Activated CD8-positive, alpha-beta memory T cell treated with anti-CD3 and anti-CD28 coated beads, Interleukin-2, amount 10 ng/mL, durations not matched to agents 7 days and 5 days (primary cell): ENCODE results near the gene LMX1B. TPM values are rescaled to one million over a fixed set of nuclear protein-coding genes. Genes with fewer than 3 reads are reported as not detected.

Source experiments
- ATAC-seq: fragments of 150-1000 bp; cut with Tn5 transposase; one replicate; pipeline ENCODE4 v1.10.0; 2021; ENCODE audit warnings: moderate library complexity
- CTCF ChIA-PET: fragments of 350-600 bp; sonication (Branson Sonifier 250); formaldehyde crosslinking; loops from one replicate; lab custom pipeline; 2021; ENCODE audit warnings: antibody characterized with exemption; lab: Charles Lee
- DNase-seq: peaks from one replicate; pipeline ENCODE4 v3.0.0-alpha.2; 2020
- H3K27ac Mint-ChIP-seq: one replicate; pipeline ENCODE4 v1.8.0; 2021; ENCODE audit warnings: mild to moderate bottlenecking, mixed read lengths
- H3K27me3 Mint-ChIP-seq: one replicate; pipeline ENCODE4 v1.8.0; 2021; ENCODE audit warnings: mixed read lengths
- H3K36me3 Mint-ChIP-seq: one replicate; pipeline ENCODE4 v1.8.0; 2021; ENCODE audit warnings: mild to moderate bottlenecking, mixed read lengths
- H3K4me1 Mint-ChIP-seq: one replicate; pipeline ENCODE4 v1.8.0; 2021; ENCODE audit warnings: mixed read lengths
- H3K4me3 Mint-ChIP-seq: one replicate; pipeline ENCODE4 v1.8.0; 2021; ENCODE audit warnings: mild to moderate bottlenecking, moderate library complexity, mixed read lengths
- H3K9me3 Mint-ChIP-seq: one replicate; pipeline ENCODE4 v1.8.0; 2022; ENCODE audit warnings: low read depth, mixed read lengths
- total RNA-seq, 2 experiments: library from RNA; stranded (reverse); gene quantifications; one replicate each; pipeline ENCODE4 v1.2.3, GENCODE V29; 2021

Gene LMX1B
- total RNA-seq, 2 experiments from 2014 or later = not detected

DNA sequence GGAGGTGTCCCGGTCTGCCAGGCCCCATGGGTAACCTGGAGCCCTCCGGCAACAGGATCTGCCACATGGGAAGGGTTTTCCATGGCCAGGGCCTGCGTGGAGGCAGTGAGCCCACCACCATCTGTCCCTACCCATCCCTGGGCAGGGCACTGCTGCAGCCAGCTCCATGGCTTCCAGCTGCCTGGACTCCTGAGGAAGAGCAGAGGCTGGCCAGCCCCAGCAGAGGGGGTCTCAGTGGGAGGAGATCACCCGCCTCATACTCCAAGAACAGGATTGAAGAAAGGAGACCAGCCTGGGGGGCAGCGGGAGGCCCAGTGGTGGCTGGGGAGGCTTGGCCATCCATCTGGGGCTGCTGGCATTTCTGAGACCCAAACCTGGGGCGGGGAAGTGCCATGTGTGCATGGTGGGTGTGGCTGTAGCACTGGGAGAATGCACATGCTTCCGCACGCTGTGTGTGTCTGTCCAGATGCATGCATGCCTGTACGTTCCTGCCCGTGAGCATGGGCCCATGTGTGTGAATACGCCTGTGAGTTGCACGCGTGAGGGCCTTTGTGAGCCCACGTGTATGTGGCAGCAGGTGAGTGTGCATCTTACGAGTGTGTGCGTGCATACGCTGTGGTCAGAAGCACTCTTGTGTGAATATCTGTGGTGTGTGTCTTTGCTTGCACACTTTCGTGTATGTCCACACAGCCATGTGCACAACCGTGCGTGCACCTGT lies 78.5 kb downstream of the LMX1B start:
- peaks cover 11% of the 10 kb centered on the region for H3K27me3 Mint-ChIP-seq
- no peaks in the 10 kb centered on the region for H3K4me1 Mint-ChIP-seq
- no peak overlapping the region for H3K27ac Mint-ChIP-seq
- CTCF ChIA-PET = interaction anchor here (2.1 to 2.7 kb wide), 2 partner anchors 14 kb away, joined by 10 to 31 read pairs; no protein-coding TSS in a partner anchor
- DNase-seq (no peak), ATAC-seq (no peak)
- no peaks in the 10 kb centered on the region for H3K36me3 Mint-ChIP-seq
- no peak overlapping the region for H3K4me3 Mint-ChIP-seq
- no peaks in the 10 kb centered on the region for H3K9me3 Mint-ChIP-seq

DNA sequence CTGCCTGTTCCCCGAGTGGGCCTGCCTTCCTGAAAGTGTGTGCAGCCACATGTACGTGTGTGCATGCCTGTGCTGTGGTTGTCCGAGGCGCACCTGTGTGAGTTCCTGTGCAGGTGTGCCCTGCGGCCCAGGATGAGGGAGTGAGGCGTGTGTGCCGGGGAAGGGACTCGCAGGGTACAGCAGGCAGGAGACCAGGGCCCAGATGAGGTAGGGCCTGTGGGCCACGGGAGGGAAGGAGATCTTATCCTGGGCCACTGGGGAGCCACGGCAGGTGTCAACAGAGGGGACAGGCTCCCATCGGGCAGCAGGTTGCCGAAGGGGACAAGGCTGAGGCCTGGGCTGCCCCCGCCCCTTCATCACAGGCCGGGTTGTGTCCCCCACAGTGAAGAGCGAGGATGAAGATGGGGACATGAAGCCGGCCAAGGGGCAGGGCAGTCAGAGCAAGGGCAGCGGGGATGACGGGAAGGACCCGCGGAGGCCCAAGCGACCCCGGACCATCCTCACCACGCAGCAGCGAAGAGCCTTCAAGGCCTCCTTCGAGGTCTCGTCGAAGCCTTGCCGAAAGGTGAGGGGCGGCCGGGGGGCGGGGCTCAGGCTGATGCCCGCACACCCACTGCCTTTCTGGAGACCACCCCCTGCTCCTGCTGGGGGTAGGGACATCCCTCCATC lies 79.2 kb downstream of the LMX1B start:
- H3K36me3 Mint-ChIP-seq = no peaks in the 10 kb centered on the region

DNA sequence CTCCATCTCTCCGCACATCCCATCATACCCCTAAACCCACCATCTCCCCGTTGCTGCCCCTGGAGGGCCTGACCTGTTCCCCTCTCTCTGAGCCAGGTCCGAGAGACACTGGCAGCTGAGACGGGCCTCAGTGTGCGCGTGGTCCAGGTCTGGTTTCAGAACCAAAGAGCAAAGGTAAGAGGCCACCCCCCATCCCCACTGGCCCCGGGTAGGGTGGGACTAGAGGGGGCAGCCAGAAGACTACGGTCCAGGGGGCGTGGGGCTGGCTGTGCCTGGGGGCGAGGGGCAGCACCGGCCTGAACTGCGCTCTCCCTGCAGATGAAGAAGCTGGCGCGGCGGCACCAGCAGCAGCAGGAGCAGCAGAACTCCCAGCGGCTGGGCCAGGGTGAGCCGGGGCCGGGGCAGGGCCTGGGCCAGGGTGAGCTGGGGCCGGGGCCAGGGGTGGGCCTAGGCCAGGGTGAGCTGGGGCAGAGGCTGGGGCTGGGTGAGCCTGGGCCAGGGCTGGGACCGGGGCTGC lies 79.8 kb downstream of the LMX1B start:
- H3K27me3 Mint-ChIP-seq = peaks cover 8% of the 10 kb centered on the region
- ATAC-seq = no peak
- H3K4me3 Mint-ChIP-seq = no peak overlapping the region
- no peak overlapping the region for H3K27ac Mint-ChIP-seq
- no peaks in the 10 kb centered on the region for H3K9me3 Mint-ChIP-seq
- H3K36me3 Mint-ChIP-seq = no peaks in the 10 kb centered on the region
- H3K4me1 Mint-ChIP-seq = no peaks in the 10 kb centered on the region
- CTCF ChIA-PET = interaction anchor here (1.0 kb wide), 1 partner anchor 9 kb away, joined by 3 read pairs; no protein-coding TSS in a partner anchor
- no peak for DNase-seq

More for the DNA sequence above, 79.2 kb downstream of the LMX1B start:
- H3K9me3 Mint-ChIP-seq = no peaks in the 10 kb centered on the region
- ATAC-seq (no peak), DNase-seq (no peak)
- no peaks in the 10 kb centered on the region for H3K4me1 Mint-ChIP-seq
- H3K27ac Mint-ChIP-seq = no peak overlapping the region
- CTCF ChIA-PET = interaction anchor here (1.0 kb wide), 1 partner anchor 10 kb away, joined by 3 read pairs; no protein-coding TSS in a partner anchor
- H3K4me3 Mint-ChIP-seq = no peak overlapping the region
- H3K27me3 Mint-ChIP-seq = peaks cover 8% of the 10 kb centered on the region

DNA sequence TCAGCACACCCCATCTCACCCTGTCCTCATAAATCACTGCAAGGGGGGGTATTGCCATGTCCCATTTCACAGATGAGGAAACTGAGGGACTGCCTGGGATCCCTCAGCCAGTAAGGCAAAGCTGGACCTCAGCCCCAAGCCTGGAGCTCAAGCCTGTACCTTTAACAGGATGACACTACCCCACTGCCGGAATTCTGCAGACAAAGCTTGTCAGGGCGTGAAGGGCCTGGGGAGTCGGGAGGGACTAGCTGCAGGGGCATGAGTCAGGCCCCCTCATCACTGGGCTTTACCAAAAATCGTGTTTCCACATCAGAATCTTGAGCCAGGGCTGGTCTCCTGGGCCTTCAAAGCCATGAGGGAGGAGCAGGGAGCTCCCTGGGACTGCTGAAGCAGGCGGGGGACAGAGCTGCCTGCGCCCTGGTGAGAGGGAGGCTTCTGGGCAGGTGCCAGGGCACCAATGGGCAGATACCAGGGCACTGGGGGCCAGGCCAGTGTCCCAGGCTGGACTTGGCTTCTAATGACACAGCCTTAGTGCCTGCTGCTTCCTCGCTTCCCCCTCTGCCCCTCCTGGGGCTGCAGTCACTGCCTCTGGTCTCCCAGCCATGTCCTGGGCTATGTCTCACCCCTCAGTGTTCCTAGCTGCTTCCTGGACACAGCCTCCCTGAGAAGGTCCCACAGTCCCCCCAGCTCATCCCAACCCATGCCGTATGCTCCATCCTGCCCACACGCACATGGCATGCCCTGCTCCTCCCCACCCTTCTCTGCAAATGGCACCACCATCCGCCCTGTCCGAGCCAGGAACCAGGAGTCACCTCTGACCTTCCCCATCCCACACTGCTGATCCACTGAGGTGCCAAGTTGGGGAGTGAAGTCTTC lies 80.7 kb downstream of the LMX1B start:
- CTCF ChIA-PET = interaction anchor here (0.8 to 4.2 kb wide), 3 partner anchors 8 to 88 kb away, joined by 3 to 22 read pairs (median 4); no protein-coding TSS in a partner anchor
- Mint-ChIP-seq H3K36me3 (no peaks in the 10 kb centered on the region), H3K4me3 (no peak overlapping the region), H3K4me1 (no peaks in the 10 kb centered on the region), H3K9me3 (no peaks in the 10 kb centered on the region), H3K27ac (no peak overlapping the region), H3K27me3 (peaks cover 6% of the 10 kb centered on the region)
- ATAC-seq (no peak), DNase-seq (no peak)

DNA sequence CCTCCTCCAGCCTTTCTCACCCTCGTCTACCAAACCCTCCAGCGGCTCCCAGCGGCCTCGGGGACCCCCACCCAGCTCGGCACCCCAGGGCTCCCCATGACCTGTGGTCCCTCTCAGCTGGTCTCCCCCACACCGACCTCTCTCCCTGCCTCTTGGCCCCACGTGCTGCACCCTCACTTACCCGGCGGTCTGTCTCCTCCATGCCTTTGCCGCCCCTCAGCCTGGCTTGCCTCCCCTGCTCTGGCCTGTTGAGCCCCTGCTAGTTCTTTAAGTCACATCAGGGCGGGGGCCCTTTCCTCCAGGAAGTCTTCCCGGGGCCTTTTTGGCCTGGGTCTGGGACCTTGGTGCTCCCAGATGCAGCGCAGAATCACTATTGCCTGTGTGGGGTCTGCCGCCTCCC lies 81.5 kb downstream of the LMX1B start:
- Mint-ChIP-seq H3K9me3 (no peaks in the 10 kb centered on the region), H3K4me1 (no peaks in the 10 kb centered on the region), H3K27ac (no peak overlapping the region), H3K4me3 (no peak overlapping the region), H3K36me3 (no peaks in the 10 kb centered on the region), H3K27me3 (peaks cover 2% of the 10 kb centered on the region)
- ATAC-seq = no peak
- CTCF ChIA-PET = interaction anchor here (4.2 kb wide), 1 partner anchor 11 kb away, joined by 22 read pairs; no protein-coding TSS in a partner anchor
- no peak for DNase-seq

DNA sequence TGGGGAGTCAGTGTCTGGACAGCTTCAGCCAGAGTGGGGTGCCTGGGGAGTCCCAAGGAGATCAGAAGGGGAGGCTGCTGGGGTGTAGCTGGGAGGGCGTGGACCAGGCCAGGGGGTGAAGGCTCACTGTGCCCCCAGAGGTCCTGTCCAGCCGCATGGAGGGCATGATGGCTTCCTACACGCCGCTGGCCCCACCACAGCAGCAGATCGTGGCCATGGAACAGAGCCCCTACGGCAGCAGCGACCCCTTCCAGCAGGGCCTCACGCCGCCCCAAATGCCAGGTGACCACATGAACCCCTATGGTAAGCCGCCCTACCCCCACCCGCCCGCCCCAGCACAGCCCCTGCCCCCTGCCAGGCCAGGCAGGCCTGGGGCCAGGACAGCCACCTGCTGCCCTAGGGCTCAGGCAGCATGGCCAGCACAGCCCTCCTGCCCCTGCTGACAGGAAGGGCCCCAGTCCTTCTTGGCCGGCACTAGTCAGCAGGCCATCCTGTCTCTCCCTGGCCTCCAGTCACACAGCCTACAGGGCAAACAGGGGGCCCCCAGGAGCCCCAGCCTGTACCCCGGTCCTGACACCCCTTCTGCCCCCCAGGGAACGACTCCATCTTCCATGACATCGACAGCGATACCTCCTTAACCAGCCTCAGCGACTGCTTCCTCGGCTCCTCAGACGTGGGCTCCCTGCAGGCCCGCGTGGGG lies 82.1 kb downstream of the LMX1B start:
- Mint-ChIP-seq H3K4me3 (no peak overlapping the region), H3K27me3 (no peaks in the 10 kb centered on the region), H3K4me1 (no peaks in the 10 kb centered on the region), H3K36me3 (no peaks in the 10 kb centered on the region), H3K9me3 (no peaks in the 10 kb centered on the region), H3K27ac (no peak overlapping the region)
- CTCF ChIA-PET = interaction anchor here (4.2 kb wide), 1 partner anchor 10 kb away, joined by 22 read pairs; no protein-coding TSS in a partner anchor
- ATAC-seq (no peak), DNase-seq (no peak)

DNA sequence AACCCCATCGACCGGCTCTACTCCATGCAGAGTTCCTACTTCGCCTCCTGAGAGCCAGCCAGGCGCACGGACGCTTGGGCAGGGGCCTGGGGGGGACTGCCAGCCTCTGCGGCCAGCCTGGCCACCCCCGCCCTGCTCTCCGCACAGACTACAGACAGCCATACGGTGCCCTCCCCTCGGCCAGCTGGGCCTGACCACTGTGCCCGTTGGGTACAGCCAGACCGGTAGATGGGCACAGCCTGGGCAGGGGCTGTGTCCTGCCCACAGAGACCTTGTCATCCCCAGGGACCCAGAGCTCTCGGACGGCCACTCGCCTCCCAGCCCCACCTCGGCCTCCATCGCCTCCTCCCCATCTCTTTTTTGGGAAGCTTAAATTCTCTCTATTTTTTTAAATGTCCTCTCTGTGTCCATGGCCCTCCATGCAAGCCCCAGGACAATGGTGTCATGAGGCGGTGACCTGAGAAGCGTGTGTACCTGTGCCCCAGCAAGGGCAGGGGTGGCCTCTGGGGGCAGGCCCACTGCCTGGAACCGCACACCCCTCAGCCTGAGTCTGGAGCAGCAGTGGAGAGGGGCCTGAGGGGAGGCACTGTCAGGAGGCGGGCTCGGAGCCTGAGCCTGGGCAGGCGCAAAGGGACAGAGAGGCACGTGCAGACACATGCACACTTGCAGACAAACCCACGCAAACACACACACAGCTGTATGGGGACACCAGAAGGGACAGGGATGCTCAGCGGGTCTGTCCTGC lies 82.8 kb downstream of the LMX1B start:
- no peak overlapping the region for H3K4me3 Mint-ChIP-seq

DNA sequence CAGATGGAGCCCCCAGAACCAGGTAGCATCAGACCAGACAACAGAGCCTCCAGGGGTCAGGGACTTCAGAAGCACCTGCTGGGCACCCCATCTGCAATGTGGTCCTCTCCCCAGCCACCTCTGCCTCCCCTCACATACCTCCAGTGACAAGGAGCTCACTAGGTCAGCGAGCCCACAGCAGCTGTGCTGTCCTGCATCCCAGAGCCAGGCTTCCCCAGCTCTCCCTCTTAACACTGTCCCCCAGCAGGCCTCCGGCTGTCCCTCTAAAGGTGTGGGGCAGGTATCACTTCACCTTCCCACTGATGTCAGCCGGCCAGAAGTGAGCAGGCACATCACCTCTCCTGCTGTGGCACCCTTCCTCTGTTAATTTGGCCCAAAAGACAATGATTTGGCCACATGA lies 83.6 kb downstream of the LMX1B start:
- ATAC-seq = no peak
- H3K4me1 Mint-ChIP-seq = no peaks in the 10 kb centered on the region
- no peak for DNase-seq
- peaks cover 7% of the 10 kb centered on the region for H3K27me3 Mint-ChIP-seq
- CTCF ChIA-PET = interaction anchor here (1.3 to 4.2 kb wide), 2 partner anchors 8 to 13 kb away, joined by 3 to 22 read pairs; no protein-coding TSS in a partner anchor
- no peaks in the 10 kb centered on the region for H3K36me3 Mint-ChIP-seq
- no peak overlapping the region for H3K27ac Mint-ChIP-seq
- H3K4me3 Mint-ChIP-seq = no peak overlapping the region
- H3K9me3 Mint-ChIP-seq = no peaks in the 10 kb centered on the region

More for the DNA sequence above, 82.8 kb downstream of the LMX1B start:
- no peaks in the 10 kb centered on the region for H3K9me3 Mint-ChIP-seq
- H3K27me3 Mint-ChIP-seq = peaks cover under 1% of the 10 kb centered on the region
- CTCF ChIA-PET = interaction anchor here (1.3 to 4.2 kb wide), 2 partner anchors 9 to 14 kb away, joined by 3 to 22 read pairs; no protein-coding TSS in a partner anchor
- H3K36me3 Mint-ChIP-seq = no peaks in the 10 kb centered on the region
- ATAC-seq (no peak), DNase-seq (no peak)
- no peaks in the 10 kb centered on the region for H3K4me1 Mint-ChIP-seq
- H3K27ac Mint-ChIP-seq = no peak overlapping the region

DNA sequence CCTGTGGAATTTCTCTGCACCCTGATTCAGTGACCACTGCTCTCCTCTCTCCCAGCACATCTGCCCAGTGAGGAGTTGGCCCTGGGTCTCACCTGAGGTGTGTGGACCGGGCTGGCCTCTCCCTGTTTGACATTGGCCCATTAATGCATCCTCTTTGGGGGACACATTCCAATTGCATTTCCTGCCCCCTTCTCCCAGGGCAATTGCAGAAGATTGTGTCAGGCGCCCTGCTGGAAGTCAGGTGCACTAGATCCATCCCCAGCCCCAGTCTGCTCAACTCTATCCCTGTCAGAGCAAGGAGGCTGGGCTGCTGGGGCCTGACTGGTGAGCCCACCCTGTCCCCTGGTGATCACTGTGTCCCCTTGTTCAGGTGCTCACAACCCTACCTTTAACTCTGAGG lies 84.5 kb downstream of the LMX1B start:
- ATAC-seq = no peak
- Mint-ChIP-seq H3K9me3 (no peaks in the 10 kb centered on the region), H3K27me3 (peaks cover 10% of the 10 kb centered on the region), H3K4me1 (no peaks in the 10 kb centered on the region), H3K27ac (no peak overlapping the region), H3K4me3 (no peak overlapping the region), H3K36me3 (no peaks in the 10 kb centered on the region)
- CTCF ChIA-PET = interaction anchor here (1.3 to 4.2 kb wide), 2 partner anchors 8 to 12 kb away, joined by 3 to 22 read pairs; no protein-coding TSS in a partner anchor
- no peak for DNase-seq

DNA sequence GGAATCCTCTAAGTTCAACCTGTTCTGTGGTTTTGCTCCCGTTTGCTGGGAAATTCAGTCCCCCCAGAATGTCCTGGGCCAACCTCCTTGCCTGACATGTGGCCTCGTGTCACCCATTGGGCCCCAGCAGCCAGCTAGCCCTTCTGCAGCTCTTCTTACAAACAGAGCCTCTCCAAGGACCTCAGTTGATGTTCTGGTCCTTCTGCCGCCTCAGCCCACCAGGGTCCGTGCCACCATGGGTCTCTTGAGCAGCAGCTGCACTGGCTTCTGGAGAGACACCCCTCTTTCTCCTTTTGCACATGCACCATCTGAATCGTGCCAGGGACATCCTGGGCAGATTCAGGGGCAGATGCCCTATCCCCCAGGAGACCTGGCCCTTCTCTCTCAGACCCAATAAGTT lies 85.0 kb downstream of the LMX1B start:
- ATAC-seq (no peak), DNase-seq (no peak)
- no peak overlapping the region for H3K4me3 Mint-ChIP-seq
- H3K4me1 Mint-ChIP-seq = no peaks in the 10 kb centered on the region
- CTCF ChIA-PET = no interaction called here
- H3K36me3 Mint-ChIP-seq = no peaks in the 10 kb centered on the region
- H3K27ac Mint-ChIP-seq = no peak overlapping the region
- H3K27me3 Mint-ChIP-seq = peaks cover 15% of the 10 kb centered on the region
- no peaks in the 10 kb centered on the region for H3K9me3 Mint-ChIP-seq

DNA sequence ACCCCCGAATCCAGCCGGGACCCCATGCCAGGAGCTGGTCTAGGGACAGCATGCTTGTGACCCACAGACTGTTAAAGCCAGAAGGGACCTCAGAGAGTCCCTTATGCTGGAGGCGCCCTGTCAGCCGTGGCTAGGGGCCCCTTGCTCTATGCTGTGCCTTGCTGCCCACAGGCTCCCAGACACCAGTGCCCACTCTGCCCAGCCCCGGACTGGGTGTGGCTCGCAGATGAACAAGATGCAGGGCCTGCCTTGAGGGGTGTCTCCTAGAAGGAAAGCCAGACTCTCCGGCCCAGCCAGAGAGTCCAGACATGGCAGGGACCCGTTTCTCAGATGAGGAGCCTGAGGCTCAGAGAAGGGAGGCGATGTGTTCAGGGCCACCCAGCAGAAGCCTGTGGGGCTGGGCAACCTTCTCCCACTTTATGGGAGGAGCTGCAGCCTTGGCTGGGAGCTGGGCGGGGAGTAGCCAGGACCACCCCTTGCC lies 85.7 kb downstream of the LMX1B start:
- Mint-ChIP-seq H3K4me1 (peaks cover 2% of the 10 kb centered on the region), H3K27me3 (peaks cover 21% of the 10 kb centered on the region), H3K9me3 (no peaks in the 10 kb centered on the region), H3K27ac (no peak overlapping the region), H3K36me3 (no peaks in the 10 kb centered on the region), H3K4me3 (no peak overlapping the region)
- CTCF ChIA-PET = interaction anchor here (1.1 to 14.2 kb wide), 2 partner anchors 9 to 78 kb away, joined by 5 to 609 read pairs; no protein-coding TSS in a partner anchor
- DNase-seq (no peak), ATAC-seq (no peak)
